Astrocyte (in vitro differentiated cells and primary cell): ENCODE measurements around the gene KRTAP3-2. TPM values are rescaled to one million over a fixed set of nuclear protein-coding genes. Genes with fewer than 3 reads are reported as not detected.

Source experiments
- DNase-seq: peaks from one replicate; pipeline ENCODE4 v3.0.0-alpha.2; 2010; ENCODE audit warnings: low read depth
- FAIRE-seq: peaks from 2 replicates; lab custom pipeline; 2011; peaks lifted over from hg19 to GRCh38; lab: Jason Lieb, UNC
- H2AFZ ChIP-seq: 2 replicates; pipeline ENCODE4 v1.6.0; 2012; ENCODE audit warnings: low read depth, low read length, inconsistent platforms
- H3K27ac ChIP-seq: 2 replicates; pipeline ENCODE4 v1.5.1; 2011; ENCODE audit warnings: low read depth, low read length, inconsistent platforms
- H3K27me3 ChIP-seq: 2 replicates; pipeline ENCODE4 v1.6.0; 2011; ENCODE audit warnings: low read length, inconsistent platforms; ENCODE audit not compliant: insufficient read depth
- H3K36me3 ChIP-seq: 2 replicates; pipeline ENCODE4 v1.5.1; 2011; ENCODE audit warnings: low read length, inconsistent platforms; ENCODE audit not compliant: insufficient read depth
- H3K4me1 ChIP-seq: 2 replicates; pipeline ENCODE4 v1.5.1; 2011; ENCODE audit warnings: low read length, inconsistent platforms; ENCODE audit not compliant: insufficient read depth
- H3K4me2 ChIP-seq: 2 replicates; pipeline ENCODE4 v1.6.0; 2012; ENCODE audit warnings: low read length, inconsistent platforms
- H3K4me3 ChIP-seq: 2 replicates; pipeline ENCODE4 v1.5.1; 2011; ENCODE audit warnings: low read depth, mild to moderate bottlenecking, low read length, inconsistent platforms; ENCODE audit not compliant: insufficient read depth
- H3K79me2 ChIP-seq: 2 replicates; pipeline ENCODE4 v1.6.0; 2012; ENCODE audit warnings: mild to moderate bottlenecking, low read length, inconsistent platforms; ENCODE audit not compliant: insufficient read depth
- H3K9ac ChIP-seq: 2 replicates; pipeline ENCODE4 v1.6.0; 2012; ENCODE audit warnings: mild to moderate bottlenecking, low read length, inconsistent platforms
- H3K9me3 ChIP-seq: 2 replicates; pipeline ENCODE4 v1.5.1; 2012; ENCODE audit warnings: low read depth, mild to moderate bottlenecking, low read length, inconsistent platforms; ENCODE audit not compliant: insufficient read depth
- H4K20me1 ChIP-seq: 2 replicates; pipeline ENCODE4 v1.6.0; 2012; ENCODE audit warnings: low read length, inconsistent platforms; ENCODE audit not compliant: insufficient read depth
- H3K27ac Mint-ChIP-seq: one replicate; pipeline ENCODE4 v1.8.0; 2021; ENCODE audit warnings: mild to moderate bottlenecking, mixed read lengths; ENCODE audit not compliant: unreplicated experiment
- H3K27me3 Mint-ChIP-seq: one replicate; pipeline ENCODE4 v1.8.0; 2021; ENCODE audit warnings: low read depth, mixed read lengths; ENCODE audit not compliant: unreplicated experiment
- H3K36me3 Mint-ChIP-seq: one replicate; pipeline ENCODE4 v1.8.0; 2021; ENCODE audit warnings: low read depth, mixed read lengths; ENCODE audit not compliant: unreplicated experiment
- H3K4me1 Mint-ChIP-seq: one replicate; pipeline ENCODE4 v1.8.0; 2021; ENCODE audit warnings: low read depth, mixed read lengths; ENCODE audit not compliant: unreplicated experiment
- H3K4me3 Mint-ChIP-seq: one replicate; pipeline ENCODE4 v1.8.0; 2021; ENCODE audit warnings: mild to moderate bottlenecking, moderate library complexity, mixed read lengths; ENCODE audit not compliant: unreplicated experiment
- H3K9me3 Mint-ChIP-seq: one replicate; pipeline ENCODE4 v1.8.0; 2021; ENCODE audit warnings: mild to moderate bottlenecking, mixed read lengths; ENCODE audit not compliant: unreplicated experiment
- CTCF ChIP-seq: IDR thresholded peaks from 2 replicates; pipeline ENCODE4 v1.5.1; 2011; ENCODE audit warnings: low read depth, mild to moderate bottlenecking, inconsistent platforms, low read length, moderate library complexity; ENCODE audit not compliant: insufficient read depth
- EZH2 ChIP-seq: IDR thresholded peaks from 2 replicates; pipeline ENCODE4 v1.6.1; 2012; ENCODE audit warnings: mild to moderate bottlenecking, low read length, inconsistent platforms; ENCODE audit not compliant: insufficient read depth
- total RNA-seq: library from RNA; stranded (reverse); gene quantifications from 2 replicates; pipeline ENCODE4 v1.2.1, GENCODE V29; 2021

The KRTAP3-2 gene
- total RNA-seq, 1 donor from 2014 or later, result not detected

- Mint-ChIP-seq H3K27ac (peak overlapping the region; percentile 72), H3K27me3 (no peaks in the 10 kb centered on the region), H3K36me3 (no peaks in the 10 kb centered on the region), H3K9me3 (no peaks in the 10 kb centered on the region), H3K4me3 (no peak overlapping the region), H3K4me1 (peaks cover 54% of the 10 kb centered on the region)
- DNase-seq (peak; percentile 100), FAIRE-seq (peak; percentile 93)
- Histone ChIP-seq H4K20me1 (no peaks in the 10 kb centered on the region), H3K27ac (peak overlapping the region; percentile 92), H3K9ac (peak overlapping the region; percentile 73), H3K27me3 (no peaks in the 10 kb centered on the region), H2AFZ (no peak overlapping the region), H3K4me3 (no peak overlapping the region), H3K9me3 (no peaks in the 10 kb centered on the region), H3K4me1 (peaks cover 54% of the 10 kb centered on the region), H3K36me3 (no peaks in the 10 kb centered on the region), H3K79me2 (no peaks in the 10 kb centered on the region), H3K4me2 (peak overlapping the region; percentile 35)
- TF ChIP-seq EZH2 (no peak), CTCF (no peak)
Observed at GRCh38 chr17:40956401-40957254, 43.1 kb downstream of the KRTAP3-2 start.

- no peaks in the 10 kb centered on the region for H3K27me3 Mint-ChIP-seq
- Histone ChIP-seq H3K9ac (peak overlapping the region; percentile 73), H3K9me3 (no peaks in the 10 kb centered on the region), H3K4me3 (no peak overlapping the region), H4K20me1 (no peaks in the 10 kb centered on the region), H2AFZ (no peak overlapping the region), H3K4me1 (peaks cover 54% of the 10 kb centered on the region), H3K27ac (peak overlapping the region; percentile 92), H3K4me2 (peak overlapping the region; percentile 33), H3K27me3 (no peaks in the 10 kb centered on the region), H3K36me3 (no peaks in the 10 kb centered on the region), H3K79me2 (no peaks in the 10 kb centered on the region)
- TF ChIP-seq EZH2, result no peak
- no peak for TF ChIP-seq CTCF
- FAIRE-seq (peak; percentile 86), DNase-seq (peak; percentile 97)
- peaks cover 55% of the 10 kb centered on the region for H3K4me1 Mint-ChIP-seq
- H3K27ac Mint-ChIP-seq, result no peak overlapping the region
- no peaks in the 10 kb centered on the region for H3K36me3 Mint-ChIP-seq
- no peak overlapping the region for H3K4me3 Mint-ChIP-seq
- no peaks in the 10 kb centered on the region for H3K9me3 Mint-ChIP-seq
Observed at GRCh38 chr17:40953881-40954280, 45.8 kb downstream of the KRTAP3-2 start.

- no peaks in the 10 kb centered on the region for H3K9me3 ChIP-seq
- Mint-ChIP-seq H3K27me3 (no peaks in the 10 kb centered on the region), H3K4me3 (no peak overlapping the region), H3K4me1 (peaks cover 49% of the 10 kb centered on the region), H3K27ac (peak overlapping the region; percentile 80), H3K9me3 (no peaks in the 10 kb centered on the region), H3K36me3 (no peaks in the 10 kb centered on the region)
- H3K27me3 ChIP-seq, result no peaks in the 10 kb centered on the region
- H3K79me2 ChIP-seq, result no peaks in the 10 kb centered on the region
- TF ChIP-seq EZH2, result no peak
- no peak for TF ChIP-seq CTCF
- peak; percentile 78 for FAIRE-seq
- peak; percentile 97 for DNase-seq
- peak overlapping the region; percentile 33 for H3K4me2 ChIP-seq
- no peaks in the 10 kb centered on the region for H4K20me1 ChIP-seq
- no peaks in the 10 kb centered on the region for H3K36me3 ChIP-seq
- no peak overlapping the region for H3K4me3 ChIP-seq
- peak overlapping the region; percentile 73 for H3K9ac ChIP-seq
- no peak overlapping the region for H2AFZ ChIP-seq
- peaks cover 44% of the 10 kb centered on the region for H3K4me1 ChIP-seq
- peak overlapping the region; percentile 92 for H3K27ac ChIP-seq
Observed at GRCh38 chr17:40952661-40953060, 47.0 kb downstream of the KRTAP3-2 start.
